Astrocyte (in vitro differentiated cells and primary cell): ENCODE data around the gene ZNF117. TPM values are rescaled to one million over a fixed set of nuclear protein-coding genes. Genes with fewer than 3 reads are reported as not detected.

Source experiments
- DNase-seq: peaks from one replicate; pipeline ENCODE4 v3.0.0-alpha.2; 2010; ENCODE audit warnings: low read depth
- FAIRE-seq: peaks from 2 replicates; lab custom pipeline; 2011; peaks lifted over from hg19 to GRCh38; lab: Jason Lieb, UNC
- H2AFZ ChIP-seq: 2 replicates; pipeline ENCODE4 v1.6.0; 2012; ENCODE audit warnings: low read depth, low read length, inconsistent platforms
- H3K27ac ChIP-seq: 2 replicates; pipeline ENCODE4 v1.5.1; 2011; ENCODE audit warnings: low read depth, low read length, inconsistent platforms
- H3K27me3 ChIP-seq: 2 replicates; pipeline ENCODE4 v1.6.0; 2011; ENCODE audit warnings: low read length, inconsistent platforms; ENCODE audit not compliant: insufficient read depth
- H3K36me3 ChIP-seq: 2 replicates; pipeline ENCODE4 v1.5.1; 2011; ENCODE audit warnings: low read length, inconsistent platforms; ENCODE audit not compliant: insufficient read depth
- H3K4me1 ChIP-seq: 2 replicates; pipeline ENCODE4 v1.5.1; 2011; ENCODE audit warnings: low read length, inconsistent platforms; ENCODE audit not compliant: insufficient read depth
- H3K4me2 ChIP-seq: 2 replicates; pipeline ENCODE4 v1.6.0; 2012; ENCODE audit warnings: low read length, inconsistent platforms
- H3K4me3 ChIP-seq: 2 replicates; pipeline ENCODE4 v1.5.1; 2011; ENCODE audit warnings: low read depth, mild to moderate bottlenecking, low read length, inconsistent platforms; ENCODE audit not compliant: insufficient read depth
- H3K79me2 ChIP-seq: 2 replicates; pipeline ENCODE4 v1.6.0; 2012; ENCODE audit warnings: mild to moderate bottlenecking, low read length, inconsistent platforms; ENCODE audit not compliant: insufficient read depth
- H3K9ac ChIP-seq: 2 replicates; pipeline ENCODE4 v1.6.0; 2012; ENCODE audit warnings: mild to moderate bottlenecking, low read length, inconsistent platforms
- H3K9me3 ChIP-seq: 2 replicates; pipeline ENCODE4 v1.5.1; 2012; ENCODE audit warnings: low read depth, mild to moderate bottlenecking, low read length, inconsistent platforms; ENCODE audit not compliant: insufficient read depth
- H4K20me1 ChIP-seq: 2 replicates; pipeline ENCODE4 v1.6.0; 2012; ENCODE audit warnings: low read length, inconsistent platforms; ENCODE audit not compliant: insufficient read depth
- H3K27ac Mint-ChIP-seq: one replicate; pipeline ENCODE4 v1.8.0; 2021; ENCODE audit warnings: mild to moderate bottlenecking, mixed read lengths; ENCODE audit not compliant: unreplicated experiment
- H3K27me3 Mint-ChIP-seq: one replicate; pipeline ENCODE4 v1.8.0; 2021; ENCODE audit warnings: low read depth, mixed read lengths; ENCODE audit not compliant: unreplicated experiment
- H3K36me3 Mint-ChIP-seq: one replicate; pipeline ENCODE4 v1.8.0; 2021; ENCODE audit warnings: low read depth, mixed read lengths; ENCODE audit not compliant: unreplicated experiment
- H3K4me1 Mint-ChIP-seq: one replicate; pipeline ENCODE4 v1.8.0; 2021; ENCODE audit warnings: low read depth, mixed read lengths; ENCODE audit not compliant: unreplicated experiment
- H3K4me3 Mint-ChIP-seq: one replicate; pipeline ENCODE4 v1.8.0; 2021; ENCODE audit warnings: mild to moderate bottlenecking, moderate library complexity, mixed read lengths; ENCODE audit not compliant: unreplicated experiment
- H3K9me3 Mint-ChIP-seq: one replicate; pipeline ENCODE4 v1.8.0; 2021; ENCODE audit warnings: mild to moderate bottlenecking, mixed read lengths; ENCODE audit not compliant: unreplicated experiment
- EZH2 ChIP-seq: IDR thresholded peaks from 2 replicates; pipeline ENCODE4 v1.6.1; 2012; ENCODE audit warnings: mild to moderate bottlenecking, low read length, inconsistent platforms; ENCODE audit not compliant: insufficient read depth
- total RNA-seq: library from RNA; stranded (reverse); gene quantifications from 2 replicates; pipeline ENCODE4 v1.2.1, GENCODE V29; 2021
- TF ChIP-seq, protein P1 (sequence below): IDR thresholded peaks from 2 replicates; pipeline ENCODE4 v1.5.1; 2011; ENCODE audit warnings: low read depth, mild to moderate bottlenecking, inconsistent platforms, low read length, moderate library complexity; ENCODE audit not compliant: insufficient read depth

The ZNF117 gene
- total RNA-seq, 1 donor from 2014 or later, result 10.2 TPM

DNA sequence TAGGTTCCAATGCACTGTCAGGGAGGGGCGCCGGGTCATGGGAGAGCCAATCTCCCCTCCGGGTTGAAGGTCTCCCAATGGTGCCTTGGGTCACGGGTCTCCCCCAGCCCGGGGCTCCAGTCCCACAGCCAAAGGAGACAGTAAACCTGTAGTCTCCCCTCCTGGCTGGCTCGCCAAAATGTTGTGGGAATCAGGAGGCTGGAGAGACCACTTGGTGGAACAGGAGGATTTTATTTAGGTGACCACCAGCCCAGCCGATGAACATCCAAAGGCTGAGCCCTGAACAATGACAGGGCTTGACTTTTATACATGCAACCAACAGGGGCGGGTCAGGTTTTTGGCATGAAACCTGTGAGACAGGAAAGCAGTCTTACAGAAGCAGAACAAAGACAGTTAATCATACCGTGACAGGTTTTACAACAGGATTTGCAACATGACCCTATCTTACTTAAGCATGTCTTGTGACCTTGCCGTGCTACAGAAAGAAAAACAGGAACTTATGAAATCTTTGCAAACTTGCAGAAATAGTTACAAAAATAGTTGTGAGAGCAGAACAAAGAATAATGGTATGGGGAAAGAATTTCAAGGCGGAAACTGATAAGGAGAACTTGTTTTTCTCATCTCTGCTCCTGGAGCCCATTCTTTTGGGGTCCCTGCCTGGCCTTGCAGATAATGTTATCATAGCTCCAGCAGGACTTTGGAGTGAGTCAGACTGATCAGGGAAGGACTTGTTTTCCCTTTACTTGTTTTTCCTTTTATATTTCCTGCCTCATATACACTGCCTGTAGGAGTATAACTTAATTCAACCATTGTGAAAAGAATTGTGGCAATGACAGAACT, 8.5 kb upstream of the ZNF117 start:
- no peak for FAIRE-seq
- H3K9ac ChIP-seq, result peak overlapping the region; percentile 27
- peaks cover 18% of the 10 kb centered on the region for H3K9me3 ChIP-seq
- H3K4me3 ChIP-seq, result no peak overlapping the region
- no peaks in the 10 kb centered on the region for H3K27me3 ChIP-seq
- H3K4me1 ChIP-seq, result no peaks in the 10 kb centered on the region
- H2AFZ ChIP-seq, result no peak overlapping the region
- Mint-ChIP-seq H3K36me3 (peaks cover 48% of the 10 kb centered on the region), H3K4me3 (no peak overlapping the region), H3K27ac (peak overlapping the region; percentile 35), H3K4me1 (peaks cover 16% of the 10 kb centered on the region), H3K9me3 (peaks cover 36% of the 10 kb centered on the region), H3K27me3 (no peaks in the 10 kb centered on the region)
- H3K36me3 ChIP-seq, result no peaks in the 10 kb centered on the region
- DNase-seq, result peak; percentile 95
- no peak overlapping the region for H3K4me2 ChIP-seq
- H3K79me2 ChIP-seq, result peaks cover 55% of the 10 kb centered on the region
- TF ChIP-seq EZH2, result no peak
- peaks cover 16% of the 10 kb centered on the region for H4K20me1 ChIP-seq
- H3K27ac ChIP-seq, result peak overlapping the region; percentile 66

DNA sequence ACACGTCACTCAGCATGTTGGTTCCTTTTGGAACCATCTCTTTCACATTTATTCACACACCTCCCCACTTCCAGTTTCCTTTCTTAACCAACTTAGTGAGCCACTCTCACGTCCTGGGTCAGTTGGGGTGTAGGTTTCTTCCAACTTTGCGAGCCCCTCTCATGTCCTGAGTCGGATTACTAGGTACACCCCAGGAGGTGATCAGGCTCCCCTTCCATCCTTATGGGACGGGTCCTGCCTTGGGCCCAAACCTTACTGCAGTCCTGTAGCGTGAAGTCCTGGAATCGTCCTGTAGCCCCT, 8.0 kb upstream of the ZNF117 start:
- Histone ChIP-seq H3K27ac (peak overlapping the region; percentile 66), H3K4me1 (no peaks in the 10 kb centered on the region), H3K4me2 (no peak overlapping the region), H3K9ac (peak overlapping the region; percentile 27), H3K27me3 (no peaks in the 10 kb centered on the region), H3K9me3 (peaks cover 21% of the 10 kb centered on the region), H3K36me3 (no peaks in the 10 kb centered on the region), H3K4me3 (no peak overlapping the region), H3K79me2 (peaks cover 49% of the 10 kb centered on the region), H4K20me1 (peaks cover 16% of the 10 kb centered on the region), H2AFZ (no peak overlapping the region)
- H3K27me3 Mint-ChIP-seq, result no peaks in the 10 kb centered on the region
- FAIRE-seq, result no peak
- no peak for DNase-seq
- TF ChIP-seq, protein P1, sequence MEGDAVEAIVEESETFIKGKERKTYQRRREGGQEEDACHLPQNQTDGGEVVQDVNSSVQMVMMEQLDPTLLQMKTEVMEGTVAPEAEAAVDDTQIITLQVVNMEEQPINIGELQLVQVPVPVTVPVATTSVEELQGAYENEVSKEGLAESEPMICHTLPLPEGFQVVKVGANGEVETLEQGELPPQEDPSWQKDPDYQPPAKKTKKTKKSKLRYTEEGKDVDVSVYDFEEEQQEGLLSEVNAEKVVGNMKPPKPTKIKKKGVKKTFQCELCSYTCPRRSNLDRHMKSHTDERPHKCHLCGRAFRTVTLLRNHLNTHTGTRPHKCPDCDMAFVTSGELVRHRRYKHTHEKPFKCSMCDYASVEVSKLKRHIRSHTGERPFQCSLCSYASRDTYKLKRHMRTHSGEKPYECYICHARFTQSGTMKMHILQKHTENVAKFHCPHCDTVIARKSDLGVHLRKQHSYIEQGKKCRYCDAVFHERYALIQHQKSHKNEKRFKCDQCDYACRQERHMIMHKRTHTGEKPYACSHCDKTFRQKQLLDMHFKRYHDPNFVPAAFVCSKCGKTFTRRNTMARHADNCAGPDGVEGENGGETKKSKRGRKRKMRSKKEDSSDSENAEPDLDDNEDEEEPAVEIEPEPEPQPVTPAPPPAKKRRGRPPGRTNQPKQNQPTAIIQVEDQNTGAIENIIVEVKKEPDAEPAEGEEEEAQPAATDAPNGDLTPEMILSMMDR, result no peak
- TF ChIP-seq EZH2, result no peak
- H3K4me3 Mint-ChIP-seq, result no peak overlapping the region
- H3K36me3 Mint-ChIP-seq, result peaks cover 53% of the 10 kb centered on the region
- H3K9me3 Mint-ChIP-seq, result peaks cover 40% of the 10 kb centered on the region
- no peak overlapping the region for H3K27ac Mint-ChIP-seq
- peaks cover 15% of the 10 kb centered on the region for H3K4me1 Mint-ChIP-seq

DNA sequence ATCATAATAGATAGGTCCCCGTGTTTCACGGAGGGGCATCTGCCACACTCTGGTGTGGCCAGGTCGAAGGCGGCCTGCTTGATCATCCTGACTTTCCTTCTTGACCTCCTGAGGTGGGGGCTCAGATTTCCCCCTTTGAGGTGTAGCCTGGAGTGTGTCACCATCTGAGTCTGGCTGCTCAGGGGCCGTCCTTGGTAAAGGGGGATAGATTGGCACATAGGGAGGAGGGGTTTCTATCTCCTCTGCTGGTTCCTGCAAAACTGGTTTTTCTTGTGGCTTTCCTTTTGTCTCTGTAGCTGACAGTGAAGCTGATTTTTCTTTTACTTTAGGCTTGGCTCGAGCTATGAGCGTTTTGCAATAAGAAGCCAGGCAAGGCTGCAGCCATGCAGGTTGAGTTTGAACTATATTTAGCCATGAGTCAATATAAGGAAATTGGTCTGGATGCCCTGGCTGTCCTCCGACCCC, 7.1 kb upstream of the ZNF117 start:
- no peak overlapping the region for H2AFZ ChIP-seq
- peaks cover 2% of the 10 kb centered on the region for H3K36me3 ChIP-seq
- H3K27ac ChIP-seq, result no peak overlapping the region
- H3K9ac ChIP-seq, result no peak overlapping the region
- Mint-ChIP-seq H3K27ac (no peak overlapping the region), H3K9me3 (peaks cover 40% of the 10 kb centered on the region), H3K4me3 (no peak overlapping the region), H3K4me1 (peaks cover 15% of the 10 kb centered on the region), H3K27me3 (no peaks in the 10 kb centered on the region), H3K36me3 (peaks cover 55% of the 10 kb centered on the region)
- H3K79me2 ChIP-seq, result peaks cover 41% of the 10 kb centered on the region
- H4K20me1 ChIP-seq, result peaks cover 16% of the 10 kb centered on the region
- no peaks in the 10 kb centered on the region for H3K4me1 ChIP-seq
- no peak for FAIRE-seq
- no peak overlapping the region for H3K4me2 ChIP-seq
- peak; percentile 78 for DNase-seq
- TF ChIP-seq, protein P1, result no peak
- no peak for TF ChIP-seq EZH2
- no peaks in the 10 kb centered on the region for H3K27me3 ChIP-seq
- H3K4me3 ChIP-seq, result no peak overlapping the region
- peaks cover 21% of the 10 kb centered on the region for H3K9me3 ChIP-seq
